Measurements from ENCODE around the gene CEP19. TPM values are rescaled to one million over a fixed set of nuclear protein-coding genes. Genes with fewer than 3 reads are reported as not detected.

CEP19 gene
- total and polyA plus RNA-seq, 2 of the 8 experiments (the other 6 are each of a cell fraction or from before 2014, with no cell fraction given): 0.95 to 1.6 TPM

DNA sequence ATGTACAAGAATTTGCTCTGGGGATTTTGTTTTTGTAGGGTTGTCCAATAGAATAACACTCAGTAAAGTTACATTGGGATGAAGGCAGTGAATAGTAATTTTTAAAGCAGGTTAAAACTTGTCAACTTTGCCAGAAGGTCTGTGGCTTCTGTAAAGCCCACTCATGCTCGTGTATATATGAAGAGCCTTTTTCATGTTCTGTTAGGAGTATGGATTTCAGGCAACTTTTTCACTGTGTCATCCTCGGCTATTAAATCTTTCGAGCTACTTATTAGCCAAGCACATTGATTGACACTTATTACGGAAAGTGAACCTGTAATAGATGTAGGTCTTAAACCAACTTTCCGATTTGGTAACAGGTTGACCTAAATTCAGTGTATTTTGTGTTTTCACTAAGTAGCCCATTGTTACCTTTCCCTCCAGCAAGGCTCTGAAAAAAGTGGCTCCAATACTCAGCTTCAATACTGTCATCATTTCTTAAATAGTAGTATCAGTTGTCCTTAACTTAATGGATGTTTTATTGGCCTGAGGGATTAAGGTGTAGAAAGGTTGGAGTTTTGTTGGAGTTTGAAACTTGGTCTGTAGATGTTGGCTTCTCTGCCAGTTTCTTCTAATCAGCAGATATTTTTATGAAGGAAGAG lies 29.3 kb upstream of the CEP19 start (continued):
- TF ChIP-seq SP4 (IDR thresholded peaks at IDR 0.05; ENCODE audit: low read length) (no peak), CHD1 (IDR thresholded peaks at IDR 0.05; ENCODE audit: low read depth, low read length) (no peak), CHD2 (IDR thresholded peaks at IDR 0.05; ENCODE audit: low read length) (no peak), MAFK (IDR thresholded peaks at IDR 0.05; ENCODE audit: low read depth, low read length) (no peak), SIN3A (conservative IDR thresholded peaks at IDR 0.05 in 1 of 2, IDR thresholded peaks at IDR 0.05 in 1 of 2; ENCODE audit: low read depth in 1 of 2, low read length in 2 of 2) (no peak), SUZ12 (IDR thresholded peaks at IDR 0.05; ENCODE audit: low read length) (no peak), ZNF274 (IDR thresholded peaks at IDR 0.05; ENCODE audit: borderline replicate concordance, extremely low read depth, low read length) (no peak), YY1 (IDR thresholded peaks at IDR 0.05; ENCODE audit: low read depth, low read length) (no peak), JUN (IDR thresholded peaks at IDR 0.05; ENCODE audit: low read depth, low read length) (no peak)
